SH-SY5Y (cell line): Measurements from ENCODE around the gene ADAM12.

Source experiments
- GATA2 ChIP-seq: IDR thresholded peaks from 2 replicates; pipeline ENCODE4 v1.6.1; 2011; ENCODE audit warnings: mild to moderate bottlenecking, low read depth, low read length
- GATA3 ChIP-seq: IDR thresholded peaks from 2 replicates; pipeline ENCODE4 v1.6.1; 2011; ENCODE audit warnings: low read depth, mild to moderate bottlenecking, low read length, moderate library complexity

DNA sequence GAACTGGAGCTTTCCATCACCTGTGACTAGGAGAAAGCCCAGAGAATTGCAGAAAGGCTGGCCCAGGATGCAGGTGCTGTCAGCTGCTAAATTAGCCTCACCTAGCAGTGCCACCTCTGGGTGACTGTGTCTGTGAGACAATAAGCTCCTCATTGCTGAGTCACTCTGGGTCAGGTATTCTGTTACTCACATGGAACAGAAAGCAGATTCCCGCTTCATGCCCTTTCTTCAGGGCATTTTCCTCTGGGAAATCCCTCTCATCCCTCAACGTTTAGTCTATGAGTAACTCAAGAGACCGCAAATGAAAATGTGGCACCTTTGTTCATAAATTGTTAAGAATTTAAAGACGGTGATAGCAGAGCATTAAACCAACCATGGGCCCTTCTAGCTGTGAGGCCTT lies 184.0 kb downstream of the ADAM12 start:
- no peak for TF ChIP-seq GATA3
- no peak for TF ChIP-seq GATA2
